Erythroblast (primary cell): ENCODE data around the gene TP53TG5.

Experiments used
- GATA1 ChIP-seq: IDR thresholded peaks from 2 replicates; pipeline ENCODE4 v1.6.1; 2011; ENCODE audit warnings: low read depth, mild to moderate bottlenecking, control low read depth, low read length, moderate library complexity
- POLR2A ChIP-seq: IDR thresholded peaks from 2 replicates; pipeline ENCODE4 v1.6.1; 2011; ENCODE audit warnings: mild to moderate bottlenecking, low read length

GRCh38 chr20:45374966-45375365, 3.2 kb downstream of the TP53TG5 start:
- TF ChIP-seq POLR2A (no peak), GATA1 (no peak)
